ENCODE results near the gene FAAH. TPM values are rescaled to one million over a fixed set of nuclear protein-coding genes. Genes with fewer than 3 reads are reported as not detected.

The FAAH gene
- total RNA-seq, 1 experiment from 2014 or later, result not detected

GRCh38 chr1:46421739-46422138, 27.6 kb downstream of the FAAH start:
- H3K9me3 ChIP-seq (ENCODE audit: low read length), result no peaks in the 10 kb centered on the region
- H3K36me3 ChIP-seq (ENCODE audit: insufficient read depth, low read length), result no peaks in the 10 kb centered on the region
- H2AFZ ChIP-seq (ENCODE audit: low read length), result no peak overlapping the region
- H3K9ac ChIP-seq (ENCODE audit: low read length), result no peak overlapping the region
- no peaks in the 10 kb centered on the region for H3K27me3 ChIP-seq (ENCODE audit: low read length)
- H3K4me1 ChIP-seq (ENCODE audit: low read length), result no peaks in the 10 kb centered on the region
- no peak for DNase-seq
- H3K27ac ChIP-seq (ENCODE audit: low read length), result no peak overlapping the region
- no peak overlapping the region for H3K4me2 ChIP-seq (ENCODE audit: low read depth, low read length, poor library complexity, severe bottlenecking)
- H3K4me3 ChIP-seq (ENCODE audit: low read length), result no peak overlapping the region
- H3K79me2 ChIP-seq (ENCODE audit: low read length), result no peaks in the 10 kb centered on the region
- no peaks in the 10 kb centered on the region for H3K9me2 ChIP-seq (replicated peaks; ENCODE audit: insufficient read depth, low read length)
- no peaks in the 10 kb centered on the region for H4K20me1 ChIP-seq (ENCODE audit: insufficient read depth, low read depth, low read length)

GRCh38 chr1:46422261-46422871, 28.2 kb downstream of the FAAH start:
- Histone ChIP-seq H4K20me1 (ENCODE audit: insufficient read depth, low read depth, low read length) (no peaks in the 10 kb centered on the region), H3K9me3 (ENCODE audit: low read length) (no peaks in the 10 kb centered on the region), H3K9me2 (replicated peaks; ENCODE audit: insufficient read depth, low read length) (no peaks in the 10 kb centered on the region), H3K4me1 (ENCODE audit: low read length) (no peaks in the 10 kb centered on the region), H3K4me3 (ENCODE audit: low read length) (no peak overlapping the region), H3K36me3 (ENCODE audit: insufficient read depth, low read length) (no peaks in the 10 kb centered on the region), H3K79me2 (ENCODE audit: low read length) (no peaks in the 10 kb centered on the region), H2AFZ (ENCODE audit: low read length) (no peak overlapping the region), H3K27me3 (ENCODE audit: low read length) (no peaks in the 10 kb centered on the region), H3K4me2 (ENCODE audit: low read depth, low read length, poor library complexity, severe bottlenecking) (no peak overlapping the region), H3K9ac (ENCODE audit: low read length) (no peak overlapping the region), H3K27ac (ENCODE audit: low read length) (no peak overlapping the region)
- no peak for DNase-seq

- DNase-seq, result no peak
- Histone ChIP-seq H3K4me2 (ENCODE audit: low read depth, low read length, poor library complexity, severe bottlenecking) (no peak overlapping the region), H3K9me3 (ENCODE audit: low read length) (no peaks in the 10 kb centered on the region), H3K9ac (ENCODE audit: low read length) (no peak overlapping the region), H3K27me3 (ENCODE audit: low read length) (no peaks in the 10 kb centered on the region), H3K79me2 (ENCODE audit: low read length) (no peaks in the 10 kb centered on the region), H3K4me3 (ENCODE audit: low read length) (no peak overlapping the region), H3K4me1 (ENCODE audit: low read length) (no peaks in the 10 kb centered on the region), H3K27ac (ENCODE audit: low read length) (no peak overlapping the region), H4K20me1 (ENCODE audit: insufficient read depth, low read depth, low read length) (no peaks in the 10 kb centered on the region), H3K36me3 (ENCODE audit: insufficient read depth, low read length) (no peaks in the 10 kb centered on the region), H2AFZ (ENCODE audit: low read length) (no peak overlapping the region), H3K9me2 (replicated peaks; ENCODE audit: insufficient read depth, low read length) (no peaks in the 10 kb centered on the region)
Observed at GRCh38 chr1:46423574-46424240, 29.6 kb downstream of the FAAH start.

- Histone ChIP-seq H3K27ac (ENCODE audit: low read length) (no peak overlapping the region), H3K27me3 (ENCODE audit: low read length) (no peaks in the 10 kb centered on the region), H3K4me2 (ENCODE audit: low read depth, low read length, poor library complexity, severe bottlenecking) (no peak overlapping the region), H3K79me2 (ENCODE audit: low read length) (no peaks in the 10 kb centered on the region), H3K9me3 (ENCODE audit: low read length) (no peaks in the 10 kb centered on the region), H3K9me2 (replicated peaks; ENCODE audit: insufficient read depth, low read length) (no peaks in the 10 kb centered on the region), H3K36me3 (ENCODE audit: insufficient read depth, low read length) (no peaks in the 10 kb centered on the region), H2AFZ (ENCODE audit: low read length) (no peak overlapping the region), H3K4me3 (ENCODE audit: low read length) (no peak overlapping the region), H4K20me1 (ENCODE audit: insufficient read depth, low read depth, low read length) (no peaks in the 10 kb centered on the region), H3K4me1 (ENCODE audit: low read length) (no peaks in the 10 kb centered on the region), H3K9ac (ENCODE audit: low read length) (no peak overlapping the region)
- DNase-seq, result no peak
Observed at GRCh38 chr1:46424730-46425129, 30.6 kb downstream of the FAAH start.

GRCh38 chr1:46425726-46426125, 31.6 kb downstream of the FAAH start:
- Histone ChIP-seq H3K4me2 (ENCODE audit: low read depth, low read length, poor library complexity, severe bottlenecking) (no peak overlapping the region), H2AFZ (ENCODE audit: low read length) (no peak overlapping the region), H3K4me3 (ENCODE audit: low read length) (no peak overlapping the region), H3K27ac (ENCODE audit: low read length) (no peak overlapping the region), H3K9me3 (ENCODE audit: low read length) (no peaks in the 10 kb centered on the region), H3K9ac (ENCODE audit: low read length) (no peak overlapping the region), H3K27me3 (ENCODE audit: low read length) (no peaks in the 10 kb centered on the region), H3K79me2 (ENCODE audit: low read length) (no peaks in the 10 kb centered on the region), H3K36me3 (ENCODE audit: insufficient read depth, low read length) (no peaks in the 10 kb centered on the region), H4K20me1 (ENCODE audit: insufficient read depth, low read depth, low read length) (no peaks in the 10 kb centered on the region), H3K9me2 (replicated peaks; ENCODE audit: insufficient read depth, low read length) (no peaks in the 10 kb centered on the region), H3K4me1 (ENCODE audit: low read length) (no peaks in the 10 kb centered on the region)
- no peak for DNase-seq

- DNase-seq, result no peak
- H3K4me2 ChIP-seq (ENCODE audit: low read depth, low read length, poor library complexity, severe bottlenecking), result no peak overlapping the region
- H3K9me3 ChIP-seq (ENCODE audit: low read length), result no peaks in the 10 kb centered on the region
- H3K27ac ChIP-seq (ENCODE audit: low read length), result no peak overlapping the region
- H3K9ac ChIP-seq (ENCODE audit: low read length), result no peak overlapping the region
- no peaks in the 10 kb centered on the region for H3K36me3 ChIP-seq (ENCODE audit: insufficient read depth, low read length)
- no peak overlapping the region for H2AFZ ChIP-seq (ENCODE audit: low read length)
- no peaks in the 10 kb centered on the region for H3K27me3 ChIP-seq (ENCODE audit: low read length)
- H3K79me2 ChIP-seq (ENCODE audit: low read length), result no peaks in the 10 kb centered on the region
- no peaks in the 10 kb centered on the region for H4K20me1 ChIP-seq (ENCODE audit: insufficient read depth, low read depth, low read length)
- no peaks in the 10 kb centered on the region for H3K9me2 ChIP-seq (replicated peaks; ENCODE audit: insufficient read depth, low read length)
- no peak overlapping the region for H3K4me3 ChIP-seq (ENCODE audit: low read length)
- no peaks in the 10 kb centered on the region for H3K4me1 ChIP-seq (ENCODE audit: low read length)
Observed at GRCh38 chr1:46427541-46427940, 33.4 kb downstream of the FAAH start.

GRCh38 chr1:46429436-46429835, 35.3 kb downstream of the FAAH start:
- Histone ChIP-seq H3K4me2 (ENCODE audit: low read depth, low read length, poor library complexity, severe bottlenecking) (no peak overlapping the region), H3K9me3 (ENCODE audit: low read length) (no peaks in the 10 kb centered on the region), H4K20me1 (ENCODE audit: insufficient read depth, low read depth, low read length) (no peaks in the 10 kb centered on the region), H3K9ac (ENCODE audit: low read length) (no peak overlapping the region), H3K27me3 (ENCODE audit: low read length) (no peaks in the 10 kb centered on the region), H3K36me3 (ENCODE audit: insufficient read depth, low read length) (no peaks in the 10 kb centered on the region), H3K79me2 (ENCODE audit: low read length) (no peaks in the 10 kb centered on the region), H2AFZ (ENCODE audit: low read length) (no peak overlapping the region), H3K4me1 (ENCODE audit: low read length) (no peaks in the 10 kb centered on the region), H3K9me2 (replicated peaks; ENCODE audit: insufficient read depth, low read length) (no peaks in the 10 kb centered on the region), H3K4me3 (ENCODE audit: low read length) (no peak overlapping the region), H3K27ac (ENCODE audit: low read length) (no peak overlapping the region)
- DNase-seq, result no peak

GRCh38 chr1:46431695-46432094, 37.6 kb downstream of the FAAH start:
- H3K4me3 ChIP-seq (ENCODE audit: low read length), result no peak overlapping the region
- H4K20me1 ChIP-seq (ENCODE audit: insufficient read depth, low read depth, low read length), result no peaks in the 10 kb centered on the region
- H3K36me3 ChIP-seq (ENCODE audit: insufficient read depth, low read length), result no peaks in the 10 kb centered on the region
- H2AFZ ChIP-seq (ENCODE audit: low read length), result no peak overlapping the region
- no peaks in the 10 kb centered on the region for H3K4me1 ChIP-seq (ENCODE audit: low read length)
- H3K27me3 ChIP-seq (ENCODE audit: low read length), result no peaks in the 10 kb centered on the region
- H3K9me2 ChIP-seq (replicated peaks; ENCODE audit: insufficient read depth, low read length), result no peaks in the 10 kb centered on the region
- no peaks in the 10 kb centered on the region for H3K9me3 ChIP-seq (ENCODE audit: low read length)
- no peak for DNase-seq
- no peaks in the 10 kb centered on the region for H3K79me2 ChIP-seq (ENCODE audit: low read length)
- H3K4me2 ChIP-seq (ENCODE audit: low read depth, low read length, poor library complexity, severe bottlenecking), result no peak overlapping the region
- no peak overlapping the region for H3K27ac ChIP-seq (ENCODE audit: low read length)
- H3K9ac ChIP-seq (ENCODE audit: low read length), result no peak overlapping the region

All from Karpas-422 (cell line).